ENCODE data around the gene CBARP. TPM values are rescaled to one million over a fixed set of nuclear protein-coding genes. Genes with fewer than 3 reads are reported as not detected.

The CBARP gene
- total and polyA plus RNA-seq, 2 donors (not counting 3 experiments of a cell fraction or from before 2014, with no cell fraction given) = 3.5 to 9.2 TPM

- H3K4me3 ChIP-seq (replicated peaks in 1 of 3; ENCODE audit: insufficient read depth in 1 of 3, low read depth in 1 of 3, low read length in 3 of 3) = peak overlapping the region in 2 of 3 experiments; percentile 66 to 77
- peak overlapping the region; percentile 57 for H3K4me2 ChIP-seq (ENCODE audit: insufficient read depth, low read length)
- H3K9me3 ChIP-seq (replicated peaks; ENCODE audit: control insufficient read depth, insufficient read depth, low read length) = no peaks in the 10 kb centered on the region
- ChIA-PET CTCF (no interaction called here), POLR2A (no interaction called here)
- no peak overlapping the region for H3K27ac ChIP-seq (ENCODE audit: insufficient read depth, low read depth, low read length)
- no TSS peak for BruUV-seq (replicated peaks)
- no peak for TF ChIP-seq MYC (IDR thresholded peaks at IDR 0.05; ENCODE audit: low read depth, low read length)
- no peak for TF ChIP-seq POLR2AphosphoS5 (IDR thresholded peaks at IDR 0.05; ENCODE audit: insufficient read depth, low read depth, low read length)
- TF ChIP-seq GATA2 (IDR thresholded peaks at IDR 0.05; ENCODE audit: insufficient read depth, insufficient read length, low read depth, low read length) = no peak
- no peak for TF ChIP-seq POLR2A (IDR thresholded peaks at IDR 0.05; ENCODE audit: low read depth, low read length)
- no peak for TF ChIP-seq CTCF (IDR thresholded peaks at IDR 0.05; ENCODE audit: extremely low read depth in 1 of 2, insufficient read depth in 1 of 2, low read depth in 1 of 2, low read length in 2 of 2)
- no peak for TF ChIP-seq JUN (IDR thresholded peaks at IDR 0.05; ENCODE audit: borderline replicate concordance, insufficient read depth, insufficient read length, low read depth)
- no peak for TF ChIP-seq EZH2 (IDR thresholded peaks at IDR 0.05; ENCODE audit: borderline replicate concordance, low read depth, low read length, severe bottlenecking)
- TF ChIP-seq FOS (IDR thresholded peaks at IDR 0.05; ENCODE audit: borderline replicate concordance, insufficient read depth, low read length) = no peak
- no peak for TF ChIP-seq MAX (IDR thresholded peaks at IDR 0.05; ENCODE audit: insufficient read depth, insufficient read length)
- no peaks in the 10 kb centered on the region for H4K20me1 ChIP-seq (replicated peaks; ENCODE audit: control insufficient read depth, extremely low read depth, insufficient read depth, low read length)
- peaks cover 13% of the 10 kb centered on the region for H3K4me1 ChIP-seq (ENCODE audit: control insufficient read depth, extremely low read depth, insufficient read depth, low read length)
- no peaks in the 10 kb centered on the region for H3K79me2 ChIP-seq (ENCODE audit: control insufficient read depth, insufficient read depth, low read length)
- peak overlapping the region; percentile 69 for H3K9ac ChIP-seq (replicated peaks; ENCODE audit: extremely low read depth, insufficient read depth, low read length)
- no peak for FAIRE-seq
- peaks cover 0 to 17% of the 10 kb centered on the region in 2 experiments for H3K36me3 ChIP-seq (ENCODE audit: control insufficient read depth in 2 of 2, extremely low read depth in 1 of 2, insufficient read depth in 2 of 2, low read length in 2 of 2)
- H2AFZ ChIP-seq (ENCODE audit: low read depth, low read length) = peak overlapping the region; percentile 48
- H3K9me1 ChIP-seq (replicated peaks; ENCODE audit: control insufficient read depth, extremely low read depth, insufficient read depth, low read length) = no peaks in the 10 kb centered on the region
- no peak for DNase-seq (ENCODE audit: low read depth, low spot score)
- intact Hi-C loops (cut with micrococcal nuclease) = no loop called here
- H3K27me3 ChIP-seq (ENCODE audit: control insufficient read depth in 2 of 2, insufficient read depth in 2 of 2, low read length in 2 of 2) = no peaks in the 10 kb centered on the region
- dilution Hi-C loops (cut with MboI; ENCODE audit: extremely low pct_ligation_motif_present, low sequenced_read_pairs) = no loop called here
Measured at GRCh38 chr19:1236576-1236975, 1.2 kb downstream of the CBARP start.
